ENCODE results near the gene MAP7.
"Not testable (repeated sequence)": the region's sequence is repeated elsewhere in the genome, so short reads cannot be mapped to it uniquely, and the experiment has no call there.

MAP7 gene

DNA sequence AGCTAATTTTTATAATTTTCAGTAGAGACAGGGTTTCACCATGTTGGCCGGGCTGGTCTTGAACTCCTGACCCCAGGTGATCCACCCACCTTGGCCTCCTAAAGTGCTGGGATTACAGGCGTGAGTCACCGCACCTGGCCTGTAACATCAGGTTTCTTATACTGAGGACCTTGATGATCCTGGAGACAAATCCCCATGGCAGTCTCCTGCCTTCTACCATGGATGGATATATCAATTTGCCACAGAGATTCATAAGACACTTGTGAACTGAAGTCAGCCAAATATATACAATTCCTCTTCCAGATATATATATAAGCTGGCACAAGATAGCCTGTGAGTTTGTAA is 60.6 kb downstream of the MAP7 start:
- not testable (repeated sequence) for H3K18ac ChIP-seq (ENCODE audit: low read length); H3K27me3 ChIP-seq (ENCODE audit: control insufficient read depth in 3 of 3, insufficient read depth in 3 of 3, low read depth in 1 of 3, low read length in 3 of 3); H3K79me1 ChIP-seq (ENCODE audit: low read depth, low read length); H2AK5ac ChIP-seq (ENCODE audit: low read depth, low read length); H2BK5ac ChIP-seq (ENCODE audit: low read length); H2BK120ac ChIP-seq (ENCODE audit: low read depth, low read length); H3K9me3 ChIP-seq (replicated peaks in 1 of 2; ENCODE audit: control insufficient read depth in 2 of 2, insufficient read depth in 1 of 2, low read depth in 1 of 2, low read length in 2 of 2); H3K14ac ChIP-seq (ENCODE audit: low read length); H3K4me1 ChIP-seq (ENCODE audit: control insufficient read depth in 2 of 2, insufficient read depth in 1 of 2, low read depth in 1 of 2, low read length in 2 of 2); DNase-seq (ENCODE audit: low spot score); H3K23ac ChIP-seq (ENCODE audit: low read depth, low read length, poor library complexity); H4K8ac ChIP-seq (ENCODE audit: low read depth, low read length); H3K4ac ChIP-seq (ENCODE audit: low read length); H3K9ac ChIP-seq (ENCODE audit: low read depth, low read length, poor library complexity); H2BK12ac ChIP-seq (ENCODE audit: low read length); H4K91ac ChIP-seq (ENCODE audit: low read depth, low read length, poor library complexity); H3K4me3 ChIP-seq (ENCODE audit: low read length in 2 of 2); H3K36me3 ChIP-seq (replicated peaks in 1 of 2; ENCODE audit: control insufficient read depth in 2 of 2, insufficient read depth in 2 of 2, low read length in 2 of 2); H3K27ac ChIP-seq (replicated peaks; ENCODE audit: low read length); H2BK15ac ChIP-seq (ENCODE audit: low read length); H3K4me2 ChIP-seq (ENCODE audit: insufficient read depth, low read length, poor library complexity, severe bottlenecking); H2AFZ ChIP-seq (ENCODE audit: low read length)
- WGBS, 2 donors (ENCODE audit: extremely low coverage in 2 of 2, insufficient read length in 2 of 2, insufficient replicate concordance in 1 of 2): no CpG with 5 or more reads among the region's 3 CpGs

DNA sequence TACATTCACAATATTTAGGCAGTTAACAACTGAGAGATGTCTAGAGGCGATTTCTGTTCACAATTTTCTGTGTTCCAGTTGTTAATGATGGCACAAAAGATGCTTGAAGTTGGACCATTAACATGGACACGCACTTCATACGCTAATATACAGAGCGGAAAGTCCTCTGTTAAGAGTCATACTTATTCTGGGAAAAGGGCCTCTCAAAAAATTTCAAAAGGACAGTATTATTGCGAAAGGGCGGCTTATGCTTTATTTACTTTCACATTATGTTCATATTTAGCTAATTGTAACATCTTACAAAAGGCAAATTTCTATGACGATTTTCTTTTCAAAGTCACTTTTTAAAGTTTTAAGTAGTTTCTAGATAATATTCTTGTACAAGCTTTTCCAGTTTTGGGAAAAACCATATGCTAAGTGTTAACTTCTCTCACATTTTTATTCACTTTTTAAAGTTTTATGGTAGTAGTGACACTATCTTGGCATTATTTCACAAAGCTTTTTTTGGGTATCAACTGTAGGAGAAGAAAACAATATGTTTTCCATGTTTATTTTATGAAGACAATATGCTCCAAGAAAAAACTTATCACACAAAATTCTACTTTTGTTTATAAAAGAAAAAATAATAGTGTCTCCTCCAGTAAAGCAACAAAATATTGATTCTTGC is 62.3 kb downstream of the MAP7 start:
- no peak for DNase-seq (ENCODE audit: low spot score)
- no peak overlapping the region for H3K4ac ChIP-seq (ENCODE audit: low read length)

GRCh38 chr6:136486357-136486756 is 63.9 kb downstream of the MAP7 start:
- no peak overlapping the region for H3K4ac ChIP-seq (ENCODE audit: low read length)
- H3K14ac ChIP-seq (ENCODE audit: low read length): no peak overlapping the region
- H4K91ac ChIP-seq (ENCODE audit: low read depth, low read length, poor library complexity): no peak overlapping the region
- H3K9me3 ChIP-seq (replicated peaks in 1 of 2; ENCODE audit: control insufficient read depth in 2 of 2, insufficient read depth in 1 of 2, low read depth in 1 of 2, low read length in 2 of 2): no peaks in the 10 kb centered on the region
- H3K4me1 ChIP-seq (ENCODE audit: control insufficient read depth in 2 of 2, insufficient read depth in 1 of 2, low read depth in 1 of 2, low read length in 2 of 2): no peaks in the 10 kb centered on the region
- no peaks in the 10 kb centered on the region for H3K27me3 ChIP-seq (ENCODE audit: control insufficient read depth in 3 of 3, insufficient read depth in 3 of 3, low read depth in 1 of 3, low read length in 3 of 3)
- no peak overlapping the region for H4K8ac ChIP-seq (ENCODE audit: low read depth, low read length)
- H2AK5ac ChIP-seq (ENCODE audit: low read depth, low read length): no peak overlapping the region
- DNase-seq (ENCODE audit: low spot score): no peak
- H2AFZ ChIP-seq (ENCODE audit: low read length): no peak overlapping the region
- H2BK15ac ChIP-seq (ENCODE audit: low read length): no peak overlapping the region
- H3K36me3 ChIP-seq (replicated peaks in 1 of 2; ENCODE audit: control insufficient read depth in 2 of 2, insufficient read depth in 2 of 2, low read length in 2 of 2): no peaks in the 10 kb centered on the region
- H3K4me2 ChIP-seq (ENCODE audit: insufficient read depth, low read length, poor library complexity, severe bottlenecking): no peak overlapping the region
- H2BK5ac ChIP-seq (ENCODE audit: low read length): no peak overlapping the region
- H3K4me3 ChIP-seq (ENCODE audit: low read length in 2 of 2): no peak overlapping the region
- WGBS, 2 donors (ENCODE audit: extremely low coverage in 2 of 2, insufficient read length in 2 of 2, insufficient replicate concordance in 1 of 2): no CpG with 5 or more reads among the region's 1 CpG
- no peak overlapping the region for H2BK120ac ChIP-seq (ENCODE audit: low read depth, low read length)
- no peak overlapping the region for H3K27ac ChIP-seq (replicated peaks; ENCODE audit: low read length)
- no peak overlapping the region for H2BK12ac ChIP-seq (ENCODE audit: low read length)
- H3K9ac ChIP-seq (ENCODE audit: low read depth, low read length, poor library complexity): no peak overlapping the region
- H3K23ac ChIP-seq (ENCODE audit: low read depth, low read length, poor library complexity): no peak overlapping the region
- no peaks in the 10 kb centered on the region for H3K79me1 ChIP-seq (ENCODE audit: low read depth, low read length)
- no peak overlapping the region for H3K18ac ChIP-seq (ENCODE audit: low read length)

More for the DNA sequence above, 62.3 kb downstream of the MAP7 start:
- Histone ChIP-seq H4K91ac (ENCODE audit: low read depth, low read length, poor library complexity) (no peak overlapping the region), H2AK5ac (ENCODE audit: low read depth, low read length) (no peak overlapping the region), H3K4me1 (ENCODE audit: control insufficient read depth in 2 of 2, insufficient read depth in 1 of 2, low read depth in 1 of 2, low read length in 2 of 2) (no peaks in the 10 kb centered on the region), H3K14ac (ENCODE audit: low read length) (no peak overlapping the region), H3K9ac (ENCODE audit: low read depth, low read length, poor library complexity) (no peak overlapping the region), H3K18ac (ENCODE audit: low read length) (no peak overlapping the region), H3K79me1 (ENCODE audit: low read depth, low read length) (no peaks in the 10 kb centered on the region), H3K23ac (ENCODE audit: low read depth, low read length, poor library complexity) (no peak overlapping the region), H2BK12ac (ENCODE audit: low read length) (no peak overlapping the region), H2AFZ (ENCODE audit: low read length) (no peak overlapping the region), H3K4me2 (ENCODE audit: insufficient read depth, low read length, poor library complexity, severe bottlenecking) (no peak overlapping the region), H3K27ac (replicated peaks; ENCODE audit: low read length) (no peak overlapping the region), H2BK15ac (ENCODE audit: low read length) (no peak overlapping the region), H4K8ac (ENCODE audit: low read depth, low read length) (no peak overlapping the region), H3K27me3 (ENCODE audit: control insufficient read depth in 3 of 3, insufficient read depth in 3 of 3, low read depth in 1 of 3, low read length in 3 of 3) (no peaks in the 10 kb centered on the region), H2BK5ac (ENCODE audit: low read length) (no peak overlapping the region), H3K36me3 (replicated peaks in 1 of 2; ENCODE audit: control insufficient read depth in 2 of 2, insufficient read depth in 2 of 2, low read length in 2 of 2) (no peaks in the 10 kb centered on the region), H3K4me3 (ENCODE audit: low read length in 2 of 2) (no peak overlapping the region), H3K9me3 (replicated peaks in 1 of 2; ENCODE audit: control insufficient read depth in 2 of 2, insufficient read depth in 1 of 2, low read depth in 1 of 2, low read length in 2 of 2) (no peaks in the 10 kb centered on the region), H2BK120ac (ENCODE audit: low read depth, low read length) (no peak overlapping the region)
- WGBS, 2 donors (ENCODE audit: extremely low coverage in 2 of 2, insufficient read length in 2 of 2, insufficient replicate concordance in 1 of 2): no CpG with 5 or more reads among the region's 7 CpGs

DNA sequence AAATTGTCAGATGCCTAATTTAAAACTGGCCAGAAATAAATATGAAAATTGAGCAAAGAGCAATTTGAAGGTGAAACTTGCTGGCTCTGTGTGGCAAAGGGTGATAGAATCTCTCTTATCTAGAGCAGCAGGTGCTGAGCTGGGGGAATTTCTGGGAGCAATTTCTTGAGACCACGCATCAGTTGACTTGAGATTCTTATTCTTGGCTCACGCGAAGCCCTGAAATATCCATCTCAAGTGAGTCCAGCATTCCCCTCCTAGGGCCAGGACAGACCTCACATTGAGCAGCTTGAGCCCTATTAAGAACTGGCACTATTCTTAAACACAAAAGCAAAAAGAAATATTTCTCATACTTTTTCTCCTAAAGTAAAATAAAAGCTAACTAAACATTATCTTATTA is 66.3 kb downstream of the MAP7 start:
- Histone ChIP-seq H3K27me3 (ENCODE audit: control insufficient read depth in 3 of 3, insufficient read depth in 3 of 3, low read depth in 1 of 3, low read length in 3 of 3) (no peaks in the 10 kb centered on the region), H4K91ac (ENCODE audit: low read depth, low read length, poor library complexity) (no peak overlapping the region), H3K79me1 (ENCODE audit: low read depth, low read length) (no peaks in the 10 kb centered on the region), H3K4me2 (ENCODE audit: insufficient read depth, low read length, poor library complexity, severe bottlenecking) (no peak overlapping the region), H3K4me1 (ENCODE audit: control insufficient read depth in 2 of 2, insufficient read depth in 1 of 2, low read depth in 1 of 2, low read length in 2 of 2) (no peaks in the 10 kb centered on the region), H3K18ac (ENCODE audit: low read length) (no peak overlapping the region), H2BK5ac (ENCODE audit: low read length) (no peak overlapping the region), H2BK12ac (ENCODE audit: low read length) (no peak overlapping the region), H3K4me3 (ENCODE audit: low read length in 2 of 2) (no peak overlapping the region), H3K9me3 (replicated peaks in 1 of 2; ENCODE audit: control insufficient read depth in 2 of 2, insufficient read depth in 1 of 2, low read depth in 1 of 2, low read length in 2 of 2) (no peaks in the 10 kb centered on the region), H4K8ac (ENCODE audit: low read depth, low read length) (no peak overlapping the region), H2AK5ac (ENCODE audit: low read depth, low read length) (no peak overlapping the region), H3K4ac (ENCODE audit: low read length) (no peak overlapping the region), H3K27ac (replicated peaks; ENCODE audit: low read length) (no peak overlapping the region), H3K9ac (ENCODE audit: low read depth, low read length, poor library complexity) (no peak overlapping the region), H2AFZ (ENCODE audit: low read length) (no peak overlapping the region), H2BK15ac (ENCODE audit: low read length) (no peak overlapping the region), H3K23ac (ENCODE audit: low read depth, low read length, poor library complexity) (no peak overlapping the region), H3K14ac (ENCODE audit: low read length) (no peak overlapping the region), H2BK120ac (ENCODE audit: low read depth, low read length) (no peak overlapping the region), H3K36me3 (replicated peaks in 1 of 2; ENCODE audit: control insufficient read depth in 2 of 2, insufficient read depth in 2 of 2, low read length in 2 of 2) (no peaks in the 10 kb centered on the region)
- DNase-seq (ENCODE audit: low spot score): no peak
- no CpG with 5 or more reads among the region's 3 CpGs for WGBS, 2 donors (ENCODE audit: extremely low coverage in 2 of 2, insufficient read length in 2 of 2, insufficient replicate concordance in 1 of 2)
